C1 segment of cervical spinal cord (tissue), 14 donors: ENCODE measurements around the gene ZNF502.
"Not testable (repeated sequence)": the region's sequence is repeated elsewhere in the genome, so short reads cannot be mapped to it uniquely, and the experiment has no call there.

Source experiments
- DNase-seq, 14 donors: peaks; one replicate each; lab custom pipeline; 2025; lab: John Stamatoyannopoulos, UW

The ZNF502 gene

DNA sequence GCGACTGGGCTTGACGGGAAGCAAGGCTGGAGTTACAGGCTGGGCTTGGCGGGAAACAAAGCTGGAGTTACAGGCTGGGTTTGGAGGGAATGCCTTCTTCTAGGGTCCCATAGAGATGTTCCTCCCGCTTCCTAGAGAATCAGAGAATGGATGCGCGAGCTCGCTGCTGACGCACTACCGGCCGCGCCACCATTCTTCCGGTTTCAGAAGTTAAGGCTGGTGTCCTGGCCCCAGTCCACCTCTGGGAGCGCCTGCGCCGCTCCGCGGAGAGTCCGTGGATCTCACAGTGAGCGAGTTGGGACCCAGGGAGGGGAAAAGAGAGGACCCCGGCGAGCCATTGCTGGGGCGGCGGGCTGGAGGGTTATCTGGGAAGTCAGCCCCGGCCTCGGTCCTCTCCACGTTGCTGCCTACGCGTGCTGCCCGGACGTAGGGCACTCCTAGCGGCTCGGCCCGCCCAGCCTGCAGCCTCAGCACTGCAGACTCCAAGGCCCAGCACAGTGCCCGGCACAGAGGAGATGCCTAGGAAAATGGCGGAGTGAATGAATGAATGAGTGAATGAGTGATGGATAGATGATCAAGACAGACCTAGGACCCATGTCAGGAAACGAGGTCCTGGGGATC is at the start of gene ZNF502:
Gene ZNF502 (plus strand): TSS at position 206 of the 621 bp plus-strand sequence. CDS start 7,602 bp downstream, outside the sequence.
- peak; percentile 9 to 89 (median 82) for DNase-seq

DNA sequence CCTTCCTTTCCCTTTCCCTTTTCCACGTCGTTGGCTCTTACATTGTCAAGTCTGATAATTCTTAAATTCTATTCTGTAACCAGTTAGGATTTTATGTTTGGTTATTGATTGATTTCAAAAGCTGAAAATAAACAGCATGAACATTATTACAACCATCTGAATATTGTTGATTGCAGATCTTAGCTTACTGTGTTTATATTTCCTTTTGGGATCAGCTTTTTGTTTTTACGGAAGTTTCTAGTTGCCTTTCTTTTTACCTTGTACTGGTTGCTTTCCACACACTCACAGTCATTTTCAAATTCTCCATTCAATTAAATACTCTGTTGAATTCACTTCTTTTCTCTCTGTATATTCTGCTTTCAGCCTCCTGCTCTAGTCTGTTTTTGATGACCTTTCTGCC is 47.3 kb upstream of the ZNF502 start:
- DNase-seq: no peak

DNA sequence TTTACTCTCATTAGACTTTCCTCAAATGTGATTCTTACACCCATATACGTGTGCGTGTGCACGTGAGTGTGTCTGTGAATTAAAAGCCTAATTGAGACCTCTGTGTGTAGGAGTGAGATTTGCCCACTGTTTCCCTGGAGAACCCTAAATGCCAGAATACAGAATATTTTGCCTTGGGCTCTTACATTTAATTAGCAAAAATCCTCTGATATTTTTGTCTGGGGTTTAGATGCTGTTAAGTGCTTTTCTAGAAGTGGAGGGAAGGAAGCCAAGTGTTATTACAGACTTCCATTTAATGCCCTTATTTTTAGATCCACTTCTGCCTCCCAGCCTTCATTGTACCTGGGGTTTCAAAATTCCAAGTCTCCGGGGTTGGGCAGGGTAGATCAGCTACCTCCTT is 46.1 kb upstream of the ZNF502 start:
- DNase-seq: no peak

DNA sequence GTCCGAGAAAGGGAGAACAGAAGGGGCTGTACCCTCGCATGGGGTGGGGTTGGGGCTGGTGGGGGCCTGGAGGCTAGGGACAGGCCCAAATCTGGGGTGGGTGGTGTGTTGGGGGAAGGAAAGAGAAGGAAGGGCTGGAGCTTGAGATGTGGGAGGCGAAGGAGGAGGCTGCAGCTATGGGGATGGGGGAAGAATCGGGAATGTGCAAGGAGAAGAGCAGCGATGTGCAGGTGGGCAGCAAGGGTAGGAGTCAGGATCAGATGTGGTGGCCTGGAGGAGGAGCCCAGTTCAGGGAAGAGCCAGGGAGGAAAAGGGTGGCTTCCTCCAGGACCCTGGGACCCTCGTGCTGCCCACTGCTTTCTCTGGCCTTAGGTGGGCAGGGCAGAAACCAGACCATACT is 42.7 kb upstream of the ZNF502 start:
- no peak for DNase-seq

DNA sequence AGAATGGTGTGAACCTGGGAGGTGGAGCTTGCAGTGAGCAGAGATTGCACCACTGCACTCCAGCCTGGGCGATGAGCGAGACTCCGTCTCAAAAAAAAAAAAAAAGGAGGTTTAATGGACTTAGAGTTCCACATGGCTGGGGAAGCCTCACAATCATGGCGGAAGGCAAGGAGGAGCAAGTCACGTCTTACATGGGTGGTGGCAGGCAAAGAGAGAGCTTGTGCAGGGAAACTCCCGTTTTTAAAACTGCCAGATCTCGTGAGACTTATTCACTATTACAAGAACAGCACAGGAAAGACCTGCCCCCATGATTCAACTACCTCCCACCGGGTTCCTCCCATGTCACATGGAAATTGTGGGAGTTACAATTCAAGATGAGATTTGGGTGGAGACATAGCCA is 39.0 kb upstream of the ZNF502 start:
- DNase-seq: not testable (repeated sequence)

DNA sequence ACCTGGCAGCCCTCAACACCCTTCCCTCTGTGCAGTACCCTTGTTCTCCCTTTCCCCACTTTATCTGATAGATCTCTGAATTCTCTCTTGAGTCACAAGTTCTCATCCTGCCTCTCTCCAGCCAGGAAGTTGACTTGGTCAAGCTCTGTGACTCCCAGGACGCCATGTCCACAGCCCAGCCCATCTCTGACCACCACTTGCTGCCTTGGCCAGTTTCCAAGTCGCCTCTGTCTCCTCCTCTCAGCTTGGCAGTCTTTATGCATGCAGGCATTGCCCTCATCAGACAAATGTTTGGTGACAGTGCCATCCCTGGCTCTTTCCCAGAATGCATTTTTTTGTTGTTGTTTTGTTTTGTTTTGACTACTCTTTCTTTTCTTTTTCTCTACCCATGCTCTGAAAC is 38.2 kb upstream of the ZNF502 start:
- no peak for DNase-seq

DNA sequence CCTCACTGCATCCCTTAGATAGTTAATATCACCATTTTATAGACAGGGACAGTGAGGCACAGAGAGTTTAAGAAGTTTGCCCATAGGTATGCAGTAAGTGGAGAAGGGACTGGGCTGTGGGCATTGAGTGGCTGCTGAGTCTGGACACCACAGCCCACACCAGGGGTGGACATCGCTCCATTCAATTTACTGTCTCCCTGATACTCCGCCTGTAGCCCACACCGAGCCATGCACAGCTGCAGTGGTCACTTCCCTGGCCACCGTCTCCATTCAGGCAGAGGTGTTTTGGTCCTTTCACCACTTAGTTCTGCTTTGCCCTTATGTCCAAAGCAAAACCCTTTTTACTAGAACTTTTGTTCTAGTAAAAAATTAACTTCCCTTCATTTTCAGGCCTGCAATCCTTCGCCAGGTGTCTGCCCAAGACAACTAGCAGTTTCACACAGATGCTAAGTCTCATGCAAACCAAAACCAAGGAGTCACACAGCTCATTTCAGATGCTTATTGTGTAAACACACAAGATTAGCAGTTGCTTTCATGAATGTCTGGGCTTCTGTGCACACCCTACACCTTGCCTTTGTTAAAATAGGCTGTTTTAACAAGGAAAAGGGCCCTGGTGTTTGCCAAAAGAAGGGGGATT is 33.9 kb upstream of the ZNF502 start:
- DNase-seq: no peak

DNA sequence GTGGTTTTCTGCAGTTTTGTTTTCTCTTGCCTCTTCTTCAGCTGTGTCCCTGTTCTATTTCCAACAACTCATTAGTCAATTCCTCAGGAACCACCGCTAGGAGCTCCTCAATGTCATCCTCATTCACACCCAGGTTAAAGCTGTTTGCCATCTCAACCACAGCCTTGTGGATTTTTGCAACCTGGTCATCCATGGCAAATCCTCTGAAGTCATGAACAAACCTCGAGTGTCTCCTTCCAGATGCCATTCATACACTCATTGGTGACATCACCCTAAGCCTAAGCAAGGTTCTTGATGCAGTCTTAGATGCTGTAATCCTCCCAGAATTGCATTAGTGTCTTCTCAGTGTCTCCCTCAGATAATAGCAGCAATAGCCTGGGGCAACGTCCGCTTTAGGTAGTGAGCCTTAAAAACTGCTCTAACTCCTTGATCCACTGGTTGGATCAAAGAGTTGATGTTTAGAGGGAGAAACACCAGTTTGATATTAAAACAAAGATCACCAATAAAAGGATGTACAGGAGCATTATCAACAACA is 31.5 kb upstream of the ZNF502 start:
- DNase-seq: no peak

DNA sequence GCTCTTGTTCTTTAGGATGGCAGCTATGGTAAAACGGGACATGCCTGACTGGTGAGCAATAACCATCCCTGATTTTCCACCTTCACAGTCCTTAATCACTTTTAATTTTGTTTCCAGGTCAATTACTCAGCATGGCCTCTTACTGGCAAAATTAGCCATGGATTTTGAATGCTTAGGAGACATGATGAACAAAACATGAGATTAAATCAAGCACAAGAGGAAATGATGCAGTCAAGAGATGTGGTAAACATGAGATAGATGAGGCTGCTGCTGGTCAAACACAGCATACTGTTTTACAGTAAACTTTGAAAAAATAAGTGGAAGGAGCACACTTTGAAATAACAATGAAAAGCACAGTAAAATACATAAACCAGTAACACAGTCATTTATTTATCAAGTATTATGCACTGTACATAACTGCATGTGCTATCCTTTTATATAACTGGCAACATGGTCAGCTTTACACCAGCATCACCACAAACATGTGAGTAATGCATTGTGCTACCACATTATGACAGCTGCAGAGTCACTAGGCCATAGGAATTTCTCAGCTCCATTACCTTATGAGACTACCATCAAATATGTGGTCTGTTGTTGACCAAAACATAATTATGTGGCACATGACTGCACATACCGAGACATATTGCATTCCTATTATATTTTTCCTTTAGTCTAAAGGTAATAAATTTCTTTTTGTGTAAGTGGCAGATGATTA is 30.1 kb upstream of the ZNF502 start:
- DNase-seq: no peak

DNA sequence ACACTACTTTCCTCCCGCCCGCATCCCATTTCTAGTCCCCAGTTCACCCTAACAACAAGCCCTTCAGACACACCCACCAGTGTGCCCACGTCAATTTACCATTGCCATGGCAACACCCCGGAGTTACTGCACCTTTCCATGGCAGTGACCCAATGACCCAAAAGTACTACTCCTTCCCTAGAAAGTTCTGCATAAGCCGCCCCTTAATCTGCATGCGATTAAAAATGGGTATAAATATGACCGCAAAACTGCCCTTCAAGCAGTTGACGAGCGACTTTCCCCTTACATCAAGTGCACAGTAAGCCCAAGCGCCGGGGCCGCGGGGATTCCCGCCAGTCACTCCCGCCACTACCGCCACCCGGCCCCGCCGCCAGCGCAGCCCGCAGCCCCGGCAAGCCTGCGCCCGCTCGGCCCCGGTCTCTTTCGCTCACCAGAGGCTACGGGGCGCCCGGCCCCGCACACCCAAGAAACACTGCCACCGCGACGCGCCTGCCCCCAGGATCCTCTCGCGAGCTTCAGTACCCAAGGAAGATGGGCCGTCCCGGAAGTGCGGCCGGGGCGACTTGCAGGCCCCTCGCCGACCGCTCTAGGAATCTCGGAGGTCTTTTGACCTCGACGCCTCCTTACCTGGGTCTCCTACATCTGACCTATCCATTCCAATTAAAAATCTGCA is 27.2 kb upstream of the ZNF502 start:
- DNase-seq: peak in 12 of 14 donors; percentile 4 to 83 (median 25)

DNA sequence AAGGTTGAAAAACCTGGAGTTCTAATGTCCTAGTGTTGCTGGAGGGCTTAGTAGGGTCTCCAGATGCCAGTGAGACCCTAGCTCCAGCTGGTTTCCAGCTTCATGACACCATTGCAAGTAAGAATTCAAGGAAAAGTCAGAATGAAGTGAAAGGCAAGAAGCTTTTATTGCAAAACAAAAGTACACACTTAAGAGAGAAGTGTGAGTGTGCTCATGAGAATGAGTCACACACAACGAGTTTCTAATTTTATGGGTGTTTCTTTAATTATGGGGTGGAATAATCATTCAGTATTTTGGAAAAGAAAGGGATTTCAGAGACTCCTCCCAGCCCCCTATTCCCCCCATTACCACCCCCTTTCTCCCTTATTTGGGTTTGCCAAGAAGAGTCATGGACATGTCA is 24.6 kb upstream of the ZNF502 start:
- DNase-seq: no peak

DNA sequence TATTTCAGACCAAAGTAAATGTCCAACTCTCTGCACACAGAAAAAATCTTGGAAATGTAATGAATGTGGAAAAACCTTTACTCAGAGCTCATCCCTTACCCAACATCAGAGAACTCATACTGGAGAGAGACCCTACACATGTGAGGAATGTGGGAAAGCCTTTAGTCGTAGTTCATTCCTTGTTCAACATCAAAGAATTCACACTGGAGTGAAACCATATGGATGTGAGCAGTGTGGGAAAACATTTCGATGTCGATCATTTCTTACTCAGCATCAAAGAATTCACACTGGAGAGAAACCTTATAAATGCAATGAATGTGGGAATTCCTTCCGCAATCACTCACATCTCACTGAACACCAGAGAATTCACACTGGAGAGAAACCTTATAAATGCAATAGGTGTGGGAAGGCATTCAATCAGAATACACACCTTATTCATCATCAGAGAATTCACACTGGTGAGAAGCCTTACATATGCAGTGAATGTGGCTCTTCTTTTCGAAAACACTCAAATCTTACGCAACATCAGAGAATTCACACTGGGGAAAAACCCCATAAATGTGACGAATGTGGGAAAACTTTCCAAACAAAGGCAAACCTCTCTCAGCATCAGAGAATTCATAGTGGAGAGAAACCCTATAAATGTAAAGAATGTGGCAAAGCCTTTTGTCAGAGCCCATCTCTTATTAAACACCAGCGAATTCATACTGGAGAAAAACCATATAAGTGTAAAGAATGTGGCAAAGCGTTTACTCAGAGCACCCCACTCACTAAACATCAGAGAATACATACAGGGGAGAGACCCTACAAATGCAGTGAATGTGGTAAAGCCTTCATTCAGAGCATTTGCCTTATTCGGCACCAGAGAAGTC is 9.0 kb downstream of the ZNF502 start:
- DNase-seq: no peak

DNA sequence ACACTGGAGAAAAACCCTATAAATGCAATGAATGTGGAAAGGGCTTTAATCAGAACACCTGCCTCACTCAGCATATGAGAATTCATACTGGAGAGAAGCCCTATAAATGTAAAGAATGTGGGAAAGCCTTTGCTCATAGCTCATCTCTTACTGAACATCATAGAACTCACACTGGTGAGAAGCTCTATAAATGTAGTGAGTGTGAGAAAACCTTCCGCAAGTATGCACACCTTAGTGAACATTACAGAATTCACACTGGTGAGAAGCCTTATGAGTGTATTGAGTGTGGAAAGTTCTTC is 9.6 kb downstream of the ZNF502 start:
- DNase-seq: no peak

DNA sequence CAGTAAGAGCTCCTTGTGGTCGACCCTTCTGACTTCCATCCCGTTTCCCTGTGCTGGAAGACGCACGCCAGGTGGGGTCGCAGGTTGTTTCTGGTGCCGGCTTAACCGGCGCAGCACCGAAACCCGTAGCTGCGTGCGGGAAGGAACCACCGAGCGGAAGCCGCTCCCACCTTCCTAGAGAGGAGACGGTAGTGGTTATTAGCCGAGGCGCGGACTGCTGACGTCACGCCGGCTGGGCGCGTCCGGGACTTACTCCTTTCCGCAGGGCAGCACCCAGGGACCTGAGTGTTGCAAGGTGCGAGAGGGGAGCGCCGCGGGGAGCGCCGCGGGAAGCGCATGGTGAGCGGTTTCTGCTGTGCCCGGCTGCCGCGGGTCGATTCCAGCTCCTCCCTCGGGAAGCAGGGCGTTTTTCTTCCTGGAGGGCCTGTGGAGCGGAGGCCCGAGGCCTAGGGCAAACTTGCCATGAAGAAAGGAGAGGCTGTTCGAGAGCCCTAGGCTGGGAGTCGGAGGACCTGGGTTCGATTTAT is 17.0 kb downstream of the ZNF502 start, which contains the start of gene ZNF501:
Gene ZNF501 (plus strand): TSS at position 252 of the 527 bp plus-strand sequence. CDS start 4,787 bp downstream, outside the sequence.
- DNase-seq: peak; percentile 28 to 88 (median 77)

DNA sequence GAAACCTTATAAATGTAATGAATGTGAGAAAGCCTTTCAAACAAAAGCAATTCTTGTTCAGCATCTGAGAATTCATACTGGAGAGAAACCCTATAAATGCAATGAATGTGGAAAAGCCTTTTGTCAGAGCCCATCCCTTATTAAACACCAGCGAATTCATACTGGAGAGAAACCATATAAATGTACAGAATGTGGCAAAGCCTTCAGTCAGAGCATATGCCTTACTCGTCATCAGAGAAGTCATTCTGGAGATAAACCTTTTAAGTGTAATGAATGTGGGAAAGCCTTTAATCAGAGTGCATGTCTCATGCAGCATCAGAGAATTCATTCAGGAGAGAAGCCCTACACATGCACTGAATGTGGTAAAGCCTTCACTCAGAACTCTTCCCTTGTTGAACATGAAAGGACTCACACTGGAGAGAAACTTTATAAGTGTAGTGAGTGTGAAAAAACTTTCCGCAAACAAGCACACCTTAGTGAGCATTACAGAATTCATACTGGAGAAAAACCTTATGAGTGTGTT is 22.2 kb downstream of the ZNF502 start:
- DNase-seq: no peak

DNA sequence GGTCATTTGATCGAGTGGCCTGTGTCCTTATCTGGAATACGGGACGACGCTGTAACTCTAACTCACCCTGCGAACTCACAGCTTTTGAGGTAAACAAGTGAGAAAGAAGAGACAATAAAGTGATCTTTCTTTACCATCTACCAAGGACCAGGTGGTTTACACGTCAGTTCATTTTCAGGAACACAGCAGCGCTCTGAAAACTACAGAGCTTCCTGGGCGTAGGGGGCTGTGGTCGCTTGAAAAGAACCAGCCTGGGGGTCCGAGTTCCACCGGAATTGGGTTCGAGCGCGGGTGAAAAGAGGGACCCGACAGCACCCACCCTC is 48.6 kb downstream of the ZNF502 start:
- no peak for DNase-seq

DNA sequence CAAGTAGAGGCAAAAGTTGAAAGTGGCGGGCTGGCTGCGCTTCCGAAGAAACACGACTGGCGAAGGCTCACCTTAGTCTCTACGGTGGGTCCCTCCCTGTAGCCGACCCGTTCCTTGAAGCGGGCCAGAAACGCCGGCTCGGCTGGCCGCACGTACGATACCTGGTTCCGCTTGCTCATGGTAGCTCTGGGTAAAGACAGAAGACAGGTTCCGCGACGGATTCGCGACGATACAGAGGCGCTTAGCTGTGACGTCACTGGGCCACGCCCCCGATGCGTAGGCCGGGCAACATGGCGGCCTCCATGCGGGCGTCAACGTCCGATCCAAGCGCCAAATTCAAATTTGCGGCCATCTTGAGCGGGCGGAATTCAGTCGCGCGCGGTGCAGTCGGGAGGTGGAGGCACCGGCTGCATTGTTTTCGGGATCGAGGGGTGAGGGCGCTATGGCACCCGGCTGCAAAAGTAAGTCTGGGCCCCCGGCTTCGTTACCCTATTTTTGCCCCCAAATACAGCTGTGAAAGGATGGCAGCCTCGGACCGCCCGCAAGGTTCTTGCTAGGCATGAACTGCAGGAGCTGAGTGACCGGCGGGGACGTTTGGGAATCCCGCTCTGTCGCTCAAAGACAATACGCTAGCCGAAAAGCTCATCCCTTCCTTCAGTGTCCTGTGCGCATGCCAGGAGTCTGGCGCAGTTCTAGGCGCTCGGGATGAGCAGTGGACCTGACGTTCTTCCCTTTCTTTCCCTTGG is 49.1 kb downstream of the ZNF502 start, which contains the start of the genes KIAA1143 and KIF15:
Gene KIAA1143 (minus strand): TSS at position 196 of the 746 bp plus-strand sequence. CDS start 17 bp downstream, at position 179.
Gene KIF15 (plus strand): TSS at position 371 of the 746 bp plus-strand sequence. CDS start 72 bp downstream, at position 443.
- peak; percentile 38 to 92 (median 87) for DNase-seq

DNA sequence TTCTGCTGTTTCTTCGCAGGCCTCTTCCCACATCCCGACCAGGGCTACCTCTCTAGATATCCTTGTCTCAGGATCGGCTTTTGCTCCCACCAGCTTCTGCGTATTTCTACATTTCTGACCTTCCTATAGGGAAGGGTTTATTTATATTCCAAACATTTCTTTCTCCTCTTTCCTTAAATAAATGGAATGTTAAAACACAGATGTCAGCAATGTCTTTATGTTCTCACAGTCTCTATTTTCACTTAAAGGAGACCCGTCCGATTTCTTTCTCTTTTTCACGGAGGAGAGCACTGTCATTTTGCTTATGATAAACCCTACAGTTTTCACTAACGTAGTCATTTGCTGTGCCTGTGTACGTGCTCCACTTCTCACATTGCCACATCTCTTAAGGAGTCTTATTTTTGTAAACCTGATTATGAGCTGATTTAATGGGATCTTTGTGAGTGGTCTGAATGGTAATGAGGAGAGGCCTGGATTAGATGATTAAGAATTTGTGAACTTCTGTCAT is 49.8 kb downstream of the ZNF502 start:
- DNase-seq: no peak

DNA sequence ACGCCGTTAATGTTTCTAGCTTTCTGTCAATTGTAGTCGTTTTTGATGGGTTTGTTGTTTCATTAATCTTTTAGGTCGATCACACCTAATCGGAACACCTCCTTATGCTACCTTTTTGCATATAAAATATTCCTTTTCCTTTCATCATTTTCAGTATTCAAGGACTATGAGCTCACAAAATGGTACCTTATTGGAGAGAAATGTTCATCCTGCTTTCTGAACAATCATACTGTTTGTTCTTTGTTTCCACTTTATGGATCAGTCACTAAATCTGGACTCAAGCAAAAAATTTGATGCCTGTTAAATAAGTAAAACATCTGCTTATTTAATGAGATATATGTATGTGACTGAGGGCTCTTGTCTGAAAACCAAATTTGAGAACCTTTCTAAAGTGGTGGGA is 50.2 kb downstream of the ZNF502 start:
- DNase-seq: no peak

DNA sequence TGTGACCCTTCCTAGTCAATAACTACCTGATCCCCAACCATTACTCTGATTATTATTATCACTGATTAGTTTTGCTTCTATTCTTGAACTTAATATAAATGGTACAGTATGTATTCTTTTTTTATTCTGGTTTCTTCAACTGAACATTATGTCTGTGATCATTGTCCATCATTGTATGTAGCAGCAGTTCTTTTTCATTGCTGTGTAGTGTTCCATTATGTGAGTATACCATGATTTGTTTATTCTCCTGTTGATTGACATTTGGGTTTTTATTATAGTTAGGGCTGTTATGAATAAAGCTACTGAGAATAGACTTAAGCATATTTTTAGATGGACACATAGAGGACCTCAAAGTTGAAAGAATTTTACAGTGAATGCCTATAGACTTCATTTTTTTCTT is 51.8 kb downstream of the ZNF502 start:
- DNase-seq: no peak
